ENCODE data around the gene LAMC3. TPM values are rescaled to one million over a fixed set of nuclear protein-coding genes. Genes with fewer than 3 reads are reported as not detected.

The LAMC3 gene
- total and polyA plus RNA-seq, 2 experiments from 2014 or later = 5.4 to 14.0 TPM

GRCh38 chr9:131025953-131026858 is 17.2 kb downstream of the LAMC3 start:
- no peaks in the 10 kb centered on the region for H3K27me3 ChIP-seq
- no peak overlapping the region for H3K4me3 ChIP-seq
- no peaks in the 10 kb centered on the region for H3K4me1 ChIP-seq (ENCODE audit: low read depth)
- no peak for TF ChIP-seq CTCF (IDR thresholded peaks at IDR 0.05; ENCODE audit: low read depth, low read length)
- H3K36me3 ChIP-seq = no peaks in the 10 kb centered on the region
- no peak for DNase-seq (ENCODE audit: low read depth in 1 of 2, low spot score in 1 of 2)
- no peak overlapping the region for H3K27ac ChIP-seq
- no peaks in the 10 kb centered on the region for H3K9me3 ChIP-seq (ENCODE audit: low read depth)

GRCh38 chr9:131027048-131027871 is 18.3 kb downstream of the LAMC3 start:
- TF ChIP-seq CTCF (IDR thresholded peaks at IDR 0.05; ENCODE audit: low read depth, low read length) = no peak
- no peaks in the 10 kb centered on the region for H3K27me3 ChIP-seq
- no peaks in the 10 kb centered on the region for H3K9me3 ChIP-seq (ENCODE audit: low read depth)
- no peak overlapping the region for H3K27ac ChIP-seq
- no peak for DNase-seq (ENCODE audit: low read depth in 1 of 2, low spot score in 1 of 2)
- no peak overlapping the region for H3K4me3 ChIP-seq
- H3K36me3 ChIP-seq = no peaks in the 10 kb centered on the region
- no peaks in the 10 kb centered on the region for H3K4me1 ChIP-seq (ENCODE audit: low read depth)

DNA sequence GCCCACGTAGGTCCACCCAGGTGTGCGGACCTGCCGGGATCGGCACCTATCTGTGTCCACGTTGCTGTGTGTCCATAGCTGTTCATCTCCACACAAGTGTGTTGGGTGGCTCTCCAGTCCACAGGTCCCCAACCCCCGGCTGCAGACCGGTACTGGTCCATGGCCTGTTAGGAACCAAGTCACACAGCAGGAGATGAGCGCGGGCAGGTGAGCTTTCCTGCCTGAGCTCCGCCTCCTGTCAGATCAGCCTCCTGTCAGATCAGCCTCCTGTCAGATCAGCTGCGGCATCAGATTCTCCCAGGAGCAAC is 18.9 kb downstream of the LAMC3 start:
- Histone ChIP-seq H3K4me3 (no peak overlapping the region), H3K4me1 (ENCODE audit: low read depth) (no peaks in the 10 kb centered on the region), H3K36me3 (no peaks in the 10 kb centered on the region), H3K27me3 (no peaks in the 10 kb centered on the region), H3K9me3 (ENCODE audit: low read depth) (no peaks in the 10 kb centered on the region), H3K27ac (no peak overlapping the region)
- no peak for TF ChIP-seq CTCF (IDR thresholded peaks at IDR 0.05; ENCODE audit: low read depth, low read length)
- no peak for DNase-seq (ENCODE audit: low read depth in 1 of 2, low spot score in 1 of 2)

DNA sequence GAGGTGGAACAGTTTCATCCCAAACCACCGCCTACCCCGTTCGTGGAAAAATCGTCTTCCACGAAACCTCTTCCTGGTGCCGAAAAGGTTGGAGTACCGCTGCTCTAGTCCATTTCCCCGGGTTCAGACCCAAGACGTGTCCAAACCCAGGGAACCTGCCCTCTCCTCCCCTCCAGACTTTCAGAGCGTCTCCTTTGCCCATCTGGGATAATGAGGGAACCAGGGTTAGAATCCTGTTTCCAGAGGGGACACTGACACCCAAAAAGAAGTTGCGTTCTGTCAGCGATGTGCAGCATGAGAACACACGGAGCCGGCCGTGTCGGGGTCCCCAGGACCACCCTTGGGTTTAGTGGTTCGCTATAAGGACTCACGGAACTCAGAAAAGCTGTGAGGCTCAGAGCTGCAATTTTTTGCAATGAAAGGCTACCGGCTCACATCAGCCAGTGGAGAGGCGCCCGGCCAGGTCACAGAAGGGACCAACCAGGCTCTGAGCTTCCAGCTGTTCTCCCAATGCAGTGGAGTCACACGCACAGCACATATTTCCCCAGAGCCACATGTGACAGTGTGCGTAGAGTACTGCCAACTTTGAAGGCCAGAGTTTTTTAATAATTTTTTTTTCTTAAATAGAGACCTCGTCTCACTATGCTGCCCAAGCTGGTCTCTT is 19.4 kb downstream of the LAMC3 start:
- H3K27me3 ChIP-seq = no peaks in the 10 kb centered on the region
- no peak overlapping the region for H3K27ac ChIP-seq
- no peaks in the 10 kb centered on the region for H3K4me1 ChIP-seq (ENCODE audit: low read depth)
- no peak for DNase-seq (ENCODE audit: low read depth in 1 of 2, low spot score in 1 of 2)
- H3K9me3 ChIP-seq (ENCODE audit: low read depth) = no peaks in the 10 kb centered on the region
- H3K4me3 ChIP-seq = no peak overlapping the region
- H3K36me3 ChIP-seq = no peaks in the 10 kb centered on the region
- TF ChIP-seq CTCF (IDR thresholded peaks at IDR 0.05; ENCODE audit: low read depth, low read length) = no peak

DNA sequence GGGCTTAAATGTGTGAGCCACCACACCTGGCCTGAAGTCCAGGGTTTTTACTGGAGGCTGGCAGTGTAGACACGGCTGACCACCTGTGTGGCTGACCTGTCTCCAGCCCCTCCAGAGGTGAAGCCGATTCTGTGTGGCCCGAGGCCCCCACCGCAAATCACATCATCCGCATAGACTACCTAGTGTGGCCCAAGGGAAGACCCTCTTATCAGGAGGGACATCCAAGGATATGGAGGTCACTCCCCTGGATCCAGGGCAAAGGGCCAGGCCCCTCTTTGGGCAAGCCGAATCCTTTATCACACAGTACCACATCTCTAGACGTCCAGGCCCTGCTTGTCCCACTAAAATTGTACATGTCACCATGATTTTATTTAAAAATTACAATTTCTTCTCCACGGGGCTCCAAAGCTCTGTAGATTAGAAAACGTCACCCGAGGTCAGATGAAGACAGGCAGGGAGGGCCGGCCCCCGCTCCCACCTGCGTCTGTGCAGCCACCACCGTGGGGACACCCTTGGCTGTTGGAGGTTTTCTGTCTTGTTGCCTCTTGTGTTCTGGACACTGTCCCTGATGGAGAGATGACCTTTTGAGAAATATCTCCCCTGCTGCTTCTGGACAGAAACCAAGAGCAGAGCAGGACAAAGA is 20.1 kb downstream of the LAMC3 start:
- Histone ChIP-seq H3K27me3 (no peaks in the 10 kb centered on the region), H3K9me3 (ENCODE audit: low read depth) (no peaks in the 10 kb centered on the region), H3K4me1 (ENCODE audit: low read depth) (no peaks in the 10 kb centered on the region), H3K4me3 (no peak overlapping the region), H3K27ac (no peak overlapping the region), H3K36me3 (no peaks in the 10 kb centered on the region)
- TF ChIP-seq CTCF (IDR thresholded peaks at IDR 0.05; ENCODE audit: low read depth, low read length) = no peak
- no peak for DNase-seq (ENCODE audit: low read depth in 1 of 2, low spot score in 1 of 2)
